ENCODE data around the gene BIK.

BIK gene

DNA sequence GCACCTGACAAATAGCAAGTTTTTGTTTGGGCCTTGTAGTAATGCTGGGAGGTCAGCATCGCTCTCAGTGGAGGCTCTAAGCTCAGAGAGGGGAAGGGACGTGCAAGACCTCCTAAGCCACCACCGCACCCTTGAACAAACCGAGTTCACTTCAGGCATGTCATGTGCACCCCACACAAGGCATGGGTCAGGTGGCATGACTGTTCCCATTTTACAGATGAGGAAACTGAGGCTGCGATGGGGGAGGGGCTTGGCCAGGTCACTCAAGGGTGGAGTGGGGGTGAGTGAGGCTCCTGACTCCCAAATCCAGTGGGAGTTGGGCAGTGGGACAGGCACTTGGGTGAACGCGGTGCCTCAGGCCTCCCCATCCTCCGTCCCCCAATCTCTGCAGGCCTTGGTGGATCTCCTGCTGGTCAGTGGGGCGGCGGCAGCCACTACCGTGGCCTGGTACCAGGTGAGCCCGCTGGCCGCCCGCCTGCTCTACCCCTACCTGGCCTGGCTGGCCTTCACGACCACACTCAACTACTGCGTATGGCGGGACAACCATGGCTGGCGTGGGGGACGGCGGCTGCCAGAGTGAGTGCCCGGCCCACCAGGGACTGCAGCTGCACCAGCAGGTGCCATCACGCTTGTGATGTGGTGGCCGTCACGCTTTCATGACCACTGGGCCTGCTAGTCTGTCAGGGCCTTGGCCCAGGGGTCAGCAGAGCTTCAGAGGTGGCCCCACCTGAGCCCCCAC lies 52.0 kb downstream of the BIK start:
- no peak for DNase-seq (ENCODE audit: low read depth in 2 of 2)

DNA sequence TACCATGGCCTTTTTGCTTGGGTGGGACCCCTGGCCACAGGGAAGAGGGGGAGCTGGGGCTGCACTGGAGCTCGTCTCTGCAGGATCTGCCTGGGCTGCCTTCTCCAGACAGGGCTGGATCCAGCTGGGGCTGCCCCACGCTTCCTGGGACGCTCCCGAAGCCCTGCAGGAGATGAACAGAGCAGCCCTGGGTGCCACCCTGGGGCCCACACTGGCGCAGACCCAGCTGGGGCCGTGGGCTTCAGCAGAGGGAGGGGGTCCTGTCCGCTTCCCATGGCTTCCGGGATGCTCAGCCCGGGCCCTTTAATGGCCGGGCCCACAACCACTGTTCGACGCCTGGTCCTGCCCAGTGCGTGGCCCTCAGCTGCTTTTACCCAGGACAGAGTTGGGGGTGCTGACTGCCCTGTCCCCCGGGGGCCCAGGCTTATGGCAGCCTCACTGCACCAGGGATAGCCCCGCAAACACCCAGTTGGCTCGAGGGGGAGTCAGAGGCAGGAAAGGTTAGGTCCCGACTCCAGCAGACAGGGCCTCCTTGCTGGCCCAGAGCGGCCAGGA lies 52.8 kb downstream of the BIK start:
- no peak for DNase-seq (ENCODE audit: low read depth in 2 of 2)

DNA sequence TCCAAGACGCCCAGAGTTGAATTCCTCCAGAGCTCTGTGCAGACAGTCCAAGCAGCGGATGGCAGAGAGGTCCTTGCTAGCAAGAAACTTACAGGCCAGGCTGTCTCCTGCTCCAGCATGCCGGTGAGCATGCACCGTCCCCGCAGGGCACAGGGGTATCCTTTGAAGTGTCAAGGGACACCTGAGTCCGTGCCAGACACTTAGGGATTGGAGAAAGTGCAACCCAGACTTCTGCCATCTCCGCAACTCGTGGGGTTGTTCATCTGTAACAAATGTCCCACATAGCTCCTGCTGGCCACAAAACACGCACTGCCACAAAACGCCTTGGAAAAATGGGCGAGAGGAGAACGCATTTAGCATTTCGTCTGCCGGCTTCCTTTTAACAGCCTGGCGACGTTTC lies 54.1 kb downstream of the BIK start:
- no peak for DNase-seq (ENCODE audit: low read depth in 2 of 2)

DNA sequence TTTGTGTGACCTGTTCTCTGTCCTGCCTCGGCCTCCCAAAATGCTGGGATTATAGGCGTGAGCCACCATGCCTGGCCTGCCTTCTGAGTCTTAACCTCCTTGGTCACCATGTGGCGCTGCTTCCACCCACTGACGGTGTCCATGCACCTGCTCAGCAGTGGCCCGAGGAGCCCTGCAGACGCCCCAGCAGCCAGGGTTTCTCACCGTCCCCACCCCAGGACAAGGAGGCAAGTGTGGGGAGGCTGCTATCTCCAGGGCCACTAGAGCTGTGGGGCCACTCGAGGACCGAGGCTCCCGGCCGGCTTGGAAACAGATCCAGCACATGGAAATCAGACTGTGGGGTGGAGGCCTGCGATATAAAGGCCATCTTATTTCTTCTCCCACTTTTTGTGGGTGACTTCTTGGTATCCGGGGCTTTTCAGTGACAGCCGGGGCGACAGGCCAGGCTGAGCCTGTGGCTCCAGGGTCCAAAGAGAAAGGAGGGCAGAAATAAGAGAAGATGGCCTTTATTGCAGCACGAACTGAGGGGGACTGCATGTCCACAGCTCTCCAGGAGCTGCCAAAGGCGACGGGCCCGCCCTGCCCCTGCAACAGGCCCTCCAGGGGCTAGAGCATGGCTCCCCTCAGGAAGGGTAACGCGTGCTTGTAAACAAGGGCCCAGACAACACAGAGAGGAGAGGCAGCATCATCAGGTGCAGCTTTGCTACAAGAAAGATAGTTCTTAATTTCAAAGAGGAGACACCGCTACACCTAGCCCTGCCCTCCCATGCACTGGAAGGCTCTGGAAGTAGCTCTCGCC lies 55.8 kb downstream of the BIK start:
- no peak for DNase-seq (ENCODE audit: low read depth in 2 of 2)

DNA sequence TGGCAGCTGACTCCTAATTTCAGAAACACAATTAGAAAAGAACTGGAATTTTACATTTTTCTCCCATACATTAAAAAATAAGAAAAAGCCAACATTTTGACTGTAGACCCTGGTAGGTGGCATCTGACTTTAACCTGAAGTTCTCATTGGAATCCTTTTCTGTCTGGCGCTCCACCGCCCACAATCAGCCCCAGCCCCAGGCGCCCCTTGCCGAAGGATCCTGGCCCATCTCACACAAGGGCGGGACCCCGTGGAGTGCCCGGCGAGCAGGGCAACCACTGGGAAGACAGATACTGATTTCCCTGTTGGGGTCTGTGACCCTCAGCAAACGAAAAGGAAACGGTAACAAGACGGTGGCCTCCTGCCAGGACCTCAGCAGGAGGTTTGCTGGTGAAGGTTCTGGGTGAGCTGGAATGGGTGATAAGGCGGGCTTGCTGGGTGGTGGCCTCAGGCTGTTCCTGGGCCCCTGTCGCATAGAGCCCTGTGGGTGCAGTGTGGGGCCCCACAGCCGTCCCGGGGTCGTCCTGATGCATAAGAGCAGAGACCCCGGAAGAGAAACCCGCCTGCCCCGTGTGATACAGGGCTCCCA lies 56.5 kb downstream of the BIK start:
- no peak for DNase-seq (ENCODE audit: low read depth in 2 of 2)

DNA sequence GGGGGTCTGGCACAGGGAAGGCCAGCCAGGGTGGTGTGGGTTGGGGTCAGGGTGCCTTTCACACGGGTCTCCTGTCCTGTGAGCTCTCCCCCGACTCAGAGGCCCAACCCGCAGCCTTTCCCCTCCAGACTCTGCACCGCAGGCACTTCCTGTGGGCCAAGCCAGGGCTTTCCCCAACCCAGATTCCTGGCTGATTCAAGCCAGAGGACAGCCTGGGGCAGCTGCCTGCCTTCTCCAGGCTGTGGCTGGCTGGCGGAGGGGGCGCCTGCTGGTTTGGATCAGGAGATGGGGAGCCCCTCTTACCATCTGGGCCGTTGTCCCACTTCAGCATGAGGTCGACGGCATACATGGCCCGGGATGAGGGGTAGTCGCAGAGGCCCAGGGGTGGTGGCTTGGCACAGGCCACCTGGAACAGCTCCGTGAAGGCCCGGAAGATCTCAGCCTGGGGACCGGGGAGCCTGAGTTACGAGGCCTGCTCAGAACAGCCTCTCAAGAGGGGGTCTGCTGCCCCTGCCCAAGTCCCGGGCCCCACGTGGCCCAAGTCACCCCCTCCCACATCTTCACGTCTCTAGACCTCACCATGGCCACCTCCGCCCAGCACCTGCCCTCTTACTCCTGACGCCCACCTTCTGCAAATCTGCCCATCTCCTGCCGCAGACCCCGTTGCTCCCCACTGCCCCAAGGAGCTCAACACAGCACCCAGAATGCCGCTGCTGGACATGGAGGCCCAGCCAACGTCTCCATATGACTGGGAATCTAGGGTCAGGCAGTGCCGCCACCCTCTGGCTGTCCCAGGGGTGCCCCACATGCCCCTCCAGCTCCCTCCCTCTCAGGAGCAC lies 58.1 kb downstream of the BIK start:
- DNase-seq (ENCODE audit: low read depth in 2 of 2): no peak

DNA sequence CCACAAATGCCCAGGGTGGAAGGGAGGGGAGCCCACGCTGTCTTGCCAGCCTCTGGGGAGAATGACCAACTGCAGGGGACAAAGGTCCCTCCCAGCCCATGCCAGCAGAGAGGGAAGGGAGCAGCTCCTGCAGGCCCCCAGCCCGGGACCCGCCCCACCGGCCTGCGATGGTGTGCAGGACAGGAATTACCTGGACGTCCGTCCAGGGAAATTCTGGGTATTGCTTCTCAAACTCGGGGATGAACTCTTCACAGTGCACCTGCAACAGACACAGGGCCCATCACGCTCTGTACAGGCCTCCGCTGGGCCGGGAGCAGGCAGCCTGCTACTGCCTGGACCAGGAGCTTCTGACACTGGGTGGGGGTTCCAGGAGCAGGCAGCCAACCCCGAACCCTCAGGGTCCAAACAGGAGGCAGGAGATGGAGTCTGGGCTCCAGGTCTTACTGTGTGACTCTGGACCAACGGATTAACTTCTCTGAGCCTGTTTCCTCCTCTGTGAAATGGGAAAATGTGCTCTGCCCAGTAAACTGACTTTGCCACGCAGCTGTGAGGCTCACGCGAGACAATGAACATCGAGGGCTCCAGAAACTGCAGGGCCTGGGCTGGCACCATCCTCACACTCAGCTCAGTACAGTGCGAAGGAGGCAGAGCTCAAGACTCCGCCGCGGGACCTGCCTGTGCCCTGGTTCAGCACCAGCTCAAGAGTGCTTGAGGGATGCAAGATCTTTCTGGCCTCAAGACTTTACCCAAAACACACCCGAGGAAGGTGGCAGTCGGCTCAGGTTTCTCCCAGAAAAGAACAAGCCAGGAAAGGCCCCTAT lies 59.0 kb downstream of the BIK start:
- DNase-seq (ENCODE audit: low read depth in 2 of 2): no peak

DNA sequence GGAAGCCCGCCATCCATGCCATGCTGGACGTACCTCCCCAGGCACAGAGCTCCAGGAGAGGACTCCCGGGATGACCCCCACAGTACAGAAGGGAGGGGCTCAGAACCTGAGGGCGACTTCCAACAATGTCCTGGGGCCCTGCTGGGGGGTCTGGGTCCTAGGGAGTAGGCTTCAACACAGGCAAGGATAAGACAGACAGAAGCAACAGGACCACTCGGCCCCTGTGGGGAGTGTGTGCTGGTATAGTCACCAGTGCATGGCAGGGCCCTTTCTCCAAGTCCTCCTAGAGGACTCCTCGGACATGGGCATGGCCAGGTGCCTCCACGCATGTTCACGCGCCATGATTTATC lies 59.6 kb downstream of the BIK start:
- no peak for DNase-seq (ENCODE audit: low read depth in 2 of 2)

DNA sequence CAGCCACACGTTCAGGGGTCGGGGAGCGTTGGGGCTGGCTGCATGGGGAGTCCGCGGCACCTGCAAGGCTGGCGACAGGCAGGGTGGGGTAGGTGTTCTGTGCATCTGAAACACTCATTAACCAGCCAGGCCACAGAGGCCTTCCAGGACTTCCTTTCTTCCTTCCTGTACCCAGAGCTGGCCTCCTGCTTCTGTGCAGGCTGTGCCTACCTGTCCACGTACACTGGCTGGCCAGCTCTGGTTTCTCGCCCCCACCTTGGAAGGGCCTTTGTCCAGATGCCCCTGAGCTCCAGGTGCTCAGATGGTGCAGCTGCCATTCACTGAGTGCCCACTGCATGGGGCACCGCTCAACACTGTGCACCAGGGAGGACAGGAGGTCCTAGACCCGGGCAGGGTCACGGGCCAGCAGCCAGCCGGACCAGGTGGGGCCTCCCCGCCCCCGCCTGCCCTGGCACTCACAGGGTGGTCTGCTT lies 60.5 kb downstream of the BIK start:
- DNase-seq (ENCODE audit: low read depth in 2 of 2): no peak

DNA sequence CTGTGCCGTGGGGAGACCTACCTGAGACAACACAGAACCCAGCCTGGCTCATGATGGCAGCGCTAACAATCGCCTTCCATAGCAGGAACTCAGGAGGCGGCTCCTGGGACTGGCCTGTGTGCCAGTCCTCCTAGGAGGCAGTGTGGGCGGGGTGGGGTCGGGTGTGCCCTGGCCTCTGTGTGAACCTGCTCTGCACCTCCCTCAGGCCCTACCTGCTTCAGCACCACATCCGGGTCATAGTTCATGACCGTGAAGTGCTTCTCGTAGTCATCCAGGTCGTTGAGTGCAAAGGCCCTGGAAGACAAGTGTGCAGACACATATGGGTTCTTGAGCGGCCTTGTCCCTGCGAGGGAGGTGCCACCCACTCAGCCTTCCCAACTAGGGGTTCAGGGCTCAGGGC lies 61.1 kb downstream of the BIK start:
- no peak for DNase-seq (ENCODE audit: low read depth in 2 of 2)

DNA sequence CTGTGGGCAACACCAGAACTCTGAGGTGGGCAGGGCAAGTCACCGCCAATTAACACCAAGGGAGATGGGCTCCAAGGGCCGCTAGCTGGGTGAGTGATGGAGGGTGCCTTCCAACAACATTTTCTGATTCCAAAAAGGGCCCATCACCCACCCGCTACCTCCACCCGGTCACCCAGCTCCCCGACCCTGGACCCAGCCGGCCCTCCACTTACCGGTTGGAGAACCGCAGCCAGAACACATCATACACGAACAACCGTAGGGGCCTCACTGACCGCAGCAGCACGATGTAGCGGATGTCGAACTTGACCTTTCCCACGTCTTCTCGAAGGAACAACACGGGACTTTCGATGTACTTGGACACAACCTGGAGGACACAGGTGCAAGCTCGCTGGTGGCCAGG lies 61.6 kb downstream of the BIK start:
- DNase-seq (ENCODE audit: low read depth in 2 of 2): no peak

DNA sequence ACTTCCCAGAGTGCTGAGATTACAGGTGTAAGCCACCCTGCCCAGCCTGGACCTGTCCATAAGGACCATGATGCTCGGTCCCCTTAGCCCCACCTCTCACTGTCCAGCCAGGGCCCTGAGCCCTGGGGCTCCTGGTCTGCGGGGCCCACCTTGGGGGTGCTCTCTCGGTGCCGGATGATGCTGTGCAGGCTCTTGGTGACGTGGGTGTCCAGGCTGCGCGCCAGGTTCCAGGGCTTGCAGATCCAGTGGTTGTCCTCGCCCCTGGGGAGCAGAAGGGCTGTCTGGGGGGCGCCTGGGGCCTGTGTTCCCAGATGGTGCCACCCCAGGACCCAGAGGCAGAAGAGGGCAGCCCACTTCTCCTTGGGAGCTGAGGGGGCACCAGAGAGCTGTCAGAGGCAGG lies 63.0 kb downstream of the BIK start:
- no peak for DNase-seq (ENCODE audit: low read depth in 2 of 2)

DNA sequence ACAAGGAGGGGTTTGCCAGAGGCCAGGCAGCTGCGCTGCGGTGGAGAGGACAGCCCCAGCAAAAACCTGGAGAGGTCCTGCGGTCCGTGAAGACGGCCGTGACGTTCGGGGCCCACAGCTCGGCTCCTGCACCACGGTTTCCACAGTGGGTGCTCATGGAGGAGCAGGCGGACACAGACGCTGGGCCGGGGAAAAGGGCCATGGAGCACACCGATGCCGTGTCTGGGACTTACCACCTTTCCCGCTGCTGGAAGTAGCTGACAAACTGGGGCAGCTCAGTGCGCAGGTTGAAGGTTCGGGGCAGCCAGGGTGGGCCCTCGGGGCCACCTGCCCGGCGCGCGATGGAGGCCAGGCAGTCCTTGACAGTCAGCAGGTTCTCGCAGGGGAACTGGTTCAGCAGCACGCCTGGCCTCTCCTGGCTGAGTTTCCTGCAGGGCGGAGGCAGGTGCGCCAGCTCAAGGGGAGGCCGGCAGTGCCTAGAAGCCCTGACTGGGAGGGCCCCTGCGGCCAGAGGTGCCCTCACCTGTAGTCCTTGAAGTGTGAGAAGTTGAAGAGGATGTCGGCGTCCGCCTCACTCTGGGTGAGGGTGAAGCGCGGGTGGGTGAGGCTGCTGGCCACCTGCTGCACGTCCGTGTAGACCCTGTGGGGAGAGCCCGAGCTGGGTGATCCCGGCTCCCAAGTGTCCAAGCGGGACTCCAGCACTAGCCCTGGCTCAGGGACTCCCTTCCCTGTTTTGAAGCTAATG lies 63.6 kb downstream of the BIK start:
- no peak for DNase-seq (ENCODE audit: low read depth in 2 of 2)

DNA sequence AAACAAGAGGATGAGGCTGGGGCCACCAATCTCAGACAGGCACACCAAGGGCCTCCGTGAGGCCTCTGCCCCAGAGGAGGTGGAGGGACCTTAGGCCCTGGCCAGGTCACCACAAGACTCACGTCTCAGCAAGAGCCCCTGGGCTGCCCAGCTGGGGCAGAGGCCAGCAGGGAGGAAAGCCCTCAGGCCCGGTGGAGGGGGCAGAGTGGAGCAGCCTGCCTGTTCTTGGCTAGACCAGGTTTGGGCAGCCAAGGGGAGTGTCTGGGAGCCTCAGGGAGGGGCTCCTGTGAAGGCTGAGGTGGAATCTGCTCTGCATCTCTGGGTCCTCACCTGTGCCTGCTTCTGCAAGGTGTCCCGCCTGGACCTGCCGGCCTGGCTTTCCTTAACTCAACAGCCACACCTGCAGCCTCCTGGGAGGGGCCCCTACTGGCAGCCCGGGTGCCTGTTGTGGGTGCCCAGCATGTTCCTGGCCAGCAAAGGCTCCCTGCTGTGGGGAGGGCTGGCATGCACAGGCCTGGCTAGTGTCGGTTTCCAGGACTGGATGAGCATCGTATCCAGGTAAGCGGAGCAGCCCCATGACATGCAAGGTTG lies 64.5 kb downstream of the BIK start:
- no peak for DNase-seq (ENCODE audit: low read depth in 2 of 2)

DNA sequence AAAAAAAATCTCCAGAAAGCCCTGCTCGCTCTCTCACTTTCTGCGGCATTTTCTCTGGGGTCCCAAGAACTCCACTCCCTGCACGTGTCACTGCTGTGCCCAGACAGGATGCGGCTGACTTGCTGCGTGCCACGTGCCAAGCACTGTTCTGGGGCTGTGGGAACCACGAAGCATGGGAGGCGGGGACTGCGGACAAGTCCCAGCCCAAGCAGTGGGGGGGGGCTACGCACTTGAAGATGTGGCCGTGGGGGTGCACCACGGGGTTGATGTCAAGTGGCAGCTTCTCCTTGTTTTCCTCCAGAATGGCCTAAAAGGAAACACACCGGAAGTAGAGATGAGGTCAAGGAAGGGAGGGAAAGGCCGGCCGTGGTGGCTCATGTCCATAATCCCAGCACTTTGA lies 65.5 kb downstream of the BIK start:
- no peak for DNase-seq (ENCODE audit: low read depth in 2 of 2)

DNA sequence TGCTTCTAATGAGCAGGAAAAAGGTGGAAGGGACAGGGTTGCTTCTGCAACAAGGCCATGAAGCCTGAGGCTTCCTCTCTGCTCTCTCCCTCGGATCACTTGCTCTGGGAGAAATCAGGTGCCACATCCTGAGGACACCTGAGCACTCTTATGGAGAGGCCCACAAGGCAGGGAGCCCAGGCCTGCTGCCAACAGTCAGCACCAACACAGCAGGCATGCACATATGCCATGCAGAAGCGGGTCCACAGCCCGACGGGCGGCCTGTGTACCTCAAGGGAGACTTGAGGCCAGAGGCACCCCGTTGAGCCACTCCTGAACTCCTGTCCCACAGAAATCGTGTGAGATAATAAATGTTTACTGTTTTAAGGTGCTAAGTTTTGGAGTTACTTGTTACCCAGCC lies 66.9 kb downstream of the BIK start:
- no peak for DNase-seq (ENCODE audit: low read depth in 2 of 2)
